ENCODE data around the gene NFIX. TPM values are rescaled to one million over a fixed set of nuclear protein-coding genes. Genes with fewer than 3 reads are reported as not detected.
A peak's percentile ranks its signal among the peaks of the same experiment; 100 is the strongest.

Gene NFIX
- total RNA-seq, 1 donor from 2014 or later, result 2.6 TPM

- Mint-ChIP-seq H3K4me3 (peak overlapping the region; percentile 87), H3K27ac (peak overlapping the region; percentile 69), H3K27me3 (no peaks in the 10 kb centered on the region), H3K36me3 (ENCODE audit: low read depth) (no peaks in the 10 kb centered on the region), H3K4me1 (peaks cover 7% of the 10 kb centered on the region), H3K9me3 (no peaks in the 10 kb centered on the region)
- CTCF ChIA-PET, result interaction anchor here (0.7 to 3.4 kb wide), 35 partner anchors 9 to 782 kb away, joined by 3 to 53 read pairs (median 4); partner anchors contain the start of genes CALR, GADD45GIP1, NACC1 and RAD23A
- POLR2A ChIA-PET, result interaction anchor here (0.6 to 1.9 kb wide), 16 partner anchors 8 to 287 kb away, joined by 3 to 13 read pairs (median 6); partner anchors contain the start of genes CALR, DNASE2, GADD45GIP1 and GCDH
- ATAC-seq (ENCODE audit: low read depth) (peak; percentile 97), DNase-seq (peak; percentile 91)
- TF ChIP-seq CTCF (IDR thresholded peaks at IDR 0.05), result no peak
- intact Hi-C loops (cut with micrococcal nuclease), result loop anchor here (1.0 to 2.0 kb wide), 3 partner anchors 26 to 128 kb away; partner anchors contain the start of gene CALR
These were observed 30.1 kb upstream of the NFIX start for GRCh38 chr19:12965017-12965811.

GRCh38 chr19:12965812-12966135, 29.5 kb upstream of the NFIX start:
- POLR2A ChIA-PET, result interaction anchor here (0.8 to 1.9 kb wide), 14 partner anchors 9 to 190 kb away, joined by 3 to 13 read pairs (median 6); partner anchors contain the start of genes CALR, DNASE2, GADD45GIP1 and GCDH
- DNase-seq (no peak), ATAC-seq (ENCODE audit: low read depth) (no peak)
- Mint-ChIP-seq H3K4me3 (peak overlapping the region; percentile 69), H3K36me3 (ENCODE audit: low read depth) (no peaks in the 10 kb centered on the region), H3K9me3 (no peaks in the 10 kb centered on the region), H3K4me1 (peaks cover 7% of the 10 kb centered on the region), H3K27me3 (no peaks in the 10 kb centered on the region), H3K27ac (no peak overlapping the region)
- CTCF ChIA-PET, result interaction anchor here (0.7 to 3.4 kb wide), 33 partner anchors 9 to 782 kb away, joined by 3 to 53 read pairs (median 4); partner anchors contain the start of genes CALR, GADD45GIP1, NACC1 and RAD23A
- intact Hi-C loops (cut with micrococcal nuclease), result loop anchor here (1.0 to 2.0 kb wide), 3 partner anchors 27 to 128 kb away; partner anchors contain the start of gene CALR
- TF ChIP-seq CTCF (IDR thresholded peaks at IDR 0.05), result no peak

- TF ChIP-seq CTCF (IDR thresholded peaks at IDR 0.05), result no peak
- Mint-ChIP-seq H3K4me3 (no peak overlapping the region), H3K4me1 (peaks cover 7% of the 10 kb centered on the region), H3K9me3 (no peaks in the 10 kb centered on the region), H3K27me3 (no peaks in the 10 kb centered on the region), H3K27ac (no peak overlapping the region), H3K36me3 (ENCODE audit: low read depth) (no peaks in the 10 kb centered on the region)
- CTCF ChIA-PET, result interaction anchor here (1.0 kb wide), 1 partner anchor 9 kb away, joined by 3 read pairs; no protein-coding TSS in a partner anchor
- POLR2A ChIA-PET, result interaction anchor here (0.6 to 1.0 kb wide), 5 partner anchors 11 to 146 kb away, joined by 3 read pairs; partner anchors contain the start of gene GADD45GIP1
- no peak for ATAC-seq (ENCODE audit: low read depth)
- DNase-seq, result no peak
- intact Hi-C loops (cut with micrococcal nuclease), result no loop called here
These were observed 27.4 kb upstream of the NFIX start for GRCh38 chr19:12967907-12968306.

DNA sequence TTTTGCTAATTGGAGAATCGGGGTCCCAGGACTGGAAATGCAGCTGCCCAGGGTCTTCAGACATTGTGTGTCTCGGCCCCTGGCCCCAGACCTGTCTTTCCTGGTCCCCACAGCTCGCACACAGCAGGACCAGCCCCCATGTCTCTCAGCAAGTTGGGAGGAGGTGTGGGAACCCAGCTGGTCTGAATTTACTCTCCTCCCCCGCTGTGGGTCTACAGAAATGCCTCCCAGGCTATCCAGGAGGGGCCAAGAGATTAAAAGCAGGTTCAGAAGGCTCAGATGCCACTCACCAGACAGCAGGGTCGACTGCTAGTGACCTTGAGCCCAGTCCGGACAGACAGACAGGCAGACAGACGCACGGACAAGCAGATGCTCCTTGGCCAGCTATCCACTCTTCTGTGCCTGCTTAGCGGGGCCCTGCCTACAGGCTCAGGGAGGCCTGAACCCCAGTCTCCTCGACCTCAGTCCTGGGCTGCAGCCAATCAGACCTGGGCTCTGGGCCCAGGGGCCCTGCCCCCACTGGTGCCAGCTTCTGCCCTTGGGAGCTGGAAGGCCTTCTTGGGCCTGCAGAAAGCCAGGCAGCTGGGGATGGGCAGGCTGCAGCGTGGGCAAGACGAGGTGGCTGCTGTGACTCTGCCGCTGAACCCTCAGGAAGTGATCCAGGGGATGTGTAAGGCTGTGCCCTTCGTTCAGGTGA, 25.8 kb upstream of the NFIX start, which contains the start of gene DAND5:
Gene DAND5, plus strand, starts transcription at position 285 of the 697 bp plus-strand sequence. Its CDS starts 85 bp downstream, at position 370.
- H3K27ac Mint-ChIP-seq, result no peak within 1 kb of the TSS
- intact Hi-C loops (cut with micrococcal nuclease), result no loop called here
- no peak for TF ChIP-seq CTCF (IDR thresholded peaks at IDR 0.05)
- CTCF ChIA-PET, result no interaction called here
- H3K4me3 Mint-ChIP-seq, result no peak within 1 kb of the TSS
- no peaks in the 10 kb centered on the region for H3K9me3 Mint-ChIP-seq
- no peak for ATAC-seq (ENCODE audit: low read depth)
- H3K4me1 Mint-ChIP-seq, result peaks cover 7% of the 10 kb centered on the region
- POLR2A ChIA-PET, result no interaction called here
- H3K36me3 Mint-ChIP-seq (ENCODE audit: low read depth), result no peaks in the 10 kb centered on the region
- no peak for DNase-seq
- H3K27me3 Mint-ChIP-seq, result no peaks in the 10 kb centered on the region

Measured in activated B cell treated with CpG ODN at 0.5 μM for 24 hours (primary cell).